ENCODE measurements around the gene NEAT1. TPM values are rescaled to one million over a fixed set of nuclear protein-coding genes. Genes with fewer than 3 reads are reported as not detected.

NEAT1 gene
- total and polyA plus RNA-seq, 2 experiments from 2014 or later = 5.3 to 7.2 TPM

GRCh38 chr11:65421794-65422632 is 585 bp upstream of the NEAT1 start (continued):
- no peak for TF ChIP-seq ZNF462 (CRISPR knock-in tag; IDR thresholded peaks at IDR 0.05)
- TF ChIP-seq STAT1 (IDR thresholded peaks at IDR 0.05; ENCODE audit: unreplicated experiment) = no peak
- TF ChIP-seq ZNF114 (CRISPR knock-in tag; IDR thresholded peaks at IDR 0.05) = no peak

- no peaks in the 10 kb centered on the region for H3K36me3 ChIP-seq (ENCODE audit: insufficient read depth)
- H3K9me2 ChIP-seq (ENCODE audit: insufficient read depth) = no peaks in the 10 kb centered on the region
- DNase-seq (ENCODE audit: low spot score) (no peak), ATAC-seq (no peak)
- TF ChIP-seq STAT1 (IDR thresholded peaks at IDR 0.05; ENCODE audit: unreplicated experiment) (no peak), CTCF (conservative IDR thresholded peaks at IDR 0.05; ENCODE audit: low read depth in 2 of 2) (no peak), EZH2 (IDR thresholded peaks at IDR 0.05; ENCODE audit: low read depth, unreplicated experiment) (no peak), EZH2phosphoT487 (IDR thresholded peaks at IDR 0.05; ENCODE audit: unreplicated experiment) (no peak), ZNF331 (CRISPR knock-in tag; IDR thresholded peaks at IDR 0.05; ENCODE audit: low read depth) (no peak)
- Mint-ChIP-seq H3K27ac (no peak overlapping the region), H3K27me3 (ENCODE audit: insufficient read depth, low read depth, poor library complexity) (peaks cover 29% of the 10 kb centered on the region), H3K4me3 (peak overlapping the region; percentile 73), H3K36me3 (ENCODE audit: low read depth) (no peaks in the 10 kb centered on the region), H3K9me3 (no peaks in the 10 kb centered on the region; the same call in 2 of the 3 replicates), H3K4me1 (peaks cover 84% of the 10 kb centered on the region)
- H3K4me1 ChIP-seq (ENCODE audit: insufficient read depth) = peaks cover 81% of the 10 kb centered on the region
- H3F3A ChIP-seq (replicated peaks; ENCODE audit: low read depth) = peaks cover 32% of the 10 kb centered on the region
- no peaks in the 10 kb centered on the region for H4K20me1 ChIP-seq (replicated peaks; ENCODE audit: insufficient read depth)
- H2AFZ ChIP-seq = no peak overlapping the region
- no peak overlapping the region for H3K27ac ChIP-seq (ENCODE audit: low read depth)
- peak overlapping the region; percentile 98 for H3K4me2 ChIP-seq
- H3K79me2 ChIP-seq (replicated peaks; ENCODE audit: insufficient read depth) = peaks cover 35% of the 10 kb centered on the region
- H3K4me3 ChIP-seq = peak overlapping the region; percentile 84
- H3K27me3 ChIP-seq (ENCODE audit: insufficient read depth) = no peaks in the 10 kb centered on the region
These were observed 1.1 kb downstream of the NEAT1 start for GRCh38 chr11:65423516-65424204.

Data from GM23338 (cell line).